ENCODE measurements around the gene NTN4. TPM values are rescaled to one million over a fixed set of nuclear protein-coding genes. Genes with fewer than 3 reads are reported as not detected.

The NTN4 gene
- total RNA-seq, 1 experiment from 2014 or later, result 0.17 TPM

DNA sequence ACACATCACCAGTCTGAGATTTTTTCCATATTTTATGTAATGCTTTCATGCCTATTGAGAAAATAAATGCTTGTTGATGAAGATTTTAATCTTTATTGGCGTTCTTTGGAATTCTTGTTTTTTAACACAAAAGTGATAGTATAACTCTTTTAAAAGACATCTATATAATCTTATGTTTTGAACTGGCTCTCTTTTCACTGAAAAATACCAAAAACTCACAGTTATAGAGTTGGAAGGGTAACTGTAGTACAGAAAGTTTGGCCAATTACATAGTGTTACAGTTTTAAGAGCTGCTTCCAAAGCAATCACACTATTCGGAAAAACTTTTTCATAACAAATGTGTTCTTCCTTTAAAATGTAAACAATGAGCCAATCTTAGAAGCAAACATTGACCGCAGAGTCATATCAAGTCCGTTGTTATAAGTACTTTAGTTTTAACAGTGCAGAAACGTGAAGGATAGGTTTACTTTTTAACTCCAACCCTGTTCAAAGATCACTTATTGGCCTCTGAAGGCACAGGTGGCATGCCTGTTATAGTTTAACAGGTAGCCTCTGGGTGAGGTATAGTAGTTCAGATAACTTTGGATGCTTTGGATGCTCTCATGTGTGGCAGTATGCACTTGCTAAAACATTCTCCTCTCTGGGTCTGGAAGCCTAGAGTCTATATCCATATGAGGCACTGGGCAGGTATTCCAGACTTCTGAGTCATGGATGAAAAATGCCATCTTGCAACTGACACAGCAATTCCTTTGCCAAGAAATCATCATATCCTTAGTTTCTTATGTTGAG is 12.1 kb upstream of the NTN4 start:
- Mint-ChIP-seq H3K36me3 (ENCODE audit: insufficient read depth in 1 of 3, low read depth in 3 of 3) (no peaks in the 10 kb centered on the region), H3K27ac (no peak overlapping the region)
- no peak overlapping the region for H3K56ac ChIP-seq (ENCODE audit: insufficient read length, low read depth, low read length)

More for the DNA sequence above, 12.1 kb upstream of the NTN4 start:
- H2BK15ac ChIP-seq (ENCODE audit: low read depth, low read length), result no peak overlapping the region
- DNase-seq, result no peak
- H3K9ac ChIP-seq (ENCODE audit: extremely low read depth, insufficient read length, low read length), result no peak overlapping the region
- no peak overlapping the region for H3K14ac ChIP-seq (ENCODE audit: insufficient read depth, low read length)
- H4K20me1 ChIP-seq (ENCODE audit: control insufficient read depth, insufficient read depth, insufficient read length), result no peaks in the 10 kb centered on the region
- H3K4me3 Mint-ChIP-seq, result no peak overlapping the region
- no peaks in the 10 kb centered on the region for H3K27me3 ChIP-seq (ENCODE audit: insufficient read depth, low read length)
- no peaks in the 10 kb centered on the region for H3K23me2 ChIP-seq (ENCODE audit: insufficient read length, low read depth, low read length, poor library complexity, severe bottlenecking)
- no peak overlapping the region for H4K8ac ChIP-seq (replicated peaks; ENCODE audit: insufficient read length, low read depth, low read length)
- no peak for TF ChIP-seq CTCF (conservative IDR thresholded peaks at IDR 0.05)
- H3K4ac ChIP-seq (ENCODE audit: low read depth, low read length), result no peak overlapping the region
- H3K23ac ChIP-seq (ENCODE audit: insufficient read length, low read depth, low read length), result no peak overlapping the region
- no peak overlapping the region for H3K27ac ChIP-seq (ENCODE audit: insufficient read length, low read depth, low read length)
- H4K5ac ChIP-seq (ENCODE audit: insufficient read length, low read depth, low read length), result no peak overlapping the region
- H2BK12ac ChIP-seq (ENCODE audit: insufficient read length, low read depth, low read length), result no peak overlapping the region
- peaks cover 3% of the 10 kb centered on the region for H3K27me3 Mint-ChIP-seq (ENCODE audit: low read depth)
- no peaks in the 10 kb centered on the region for H3K9me3 Mint-ChIP-seq
- no peak overlapping the region for H2AK5ac ChIP-seq (ENCODE audit: insufficient read length, low read length)
- WGBS (ENCODE audit: extremely low coverage, insufficient read length, low lambda C conversion rate), result no CpG with 5 or more reads among the region's 5 CpGs
- no peaks in the 10 kb centered on the region for H3K79me2 ChIP-seq (ENCODE audit: insufficient read depth, low read length)
- H3K4me2 ChIP-seq (ENCODE audit: insufficient read depth, insufficient read length, low read length), result no peak overlapping the region
- H2BK5ac ChIP-seq (ENCODE audit: insufficient read length, low read length), result no peak overlapping the region
- H4K91ac ChIP-seq (ENCODE audit: insufficient read length, low read depth, low read length), result no peak overlapping the region
- H3K79me1 ChIP-seq (ENCODE audit: insufficient read depth, low read depth, low read length, poor library complexity, severe bottlenecking), result no peaks in the 10 kb centered on the region
- H3K18ac ChIP-seq (ENCODE audit: insufficient read length, low read depth, low read length), result no peak overlapping the region
- H2BK120ac ChIP-seq (ENCODE audit: low read depth, low read length, poor library complexity, severe bottlenecking), result no peak overlapping the region
- H2AFZ ChIP-seq (ENCODE audit: low read length), result no peak overlapping the region
- H2BK20ac ChIP-seq (ENCODE audit: low read depth, low read length, poor library complexity, severe bottlenecking), result no peak overlapping the region
- no peaks in the 10 kb centered on the region for H3K4me1 Mint-ChIP-seq
- no peak overlapping the region for H3T11ph ChIP-seq (ENCODE audit: low read length)
- H3K9me3 ChIP-seq (ENCODE audit: control insufficient read depth, low read depth, low read length), result no peaks in the 10 kb centered on the region
- H3K4me1 ChIP-seq (ENCODE audit: insufficient read depth, low read length), result no peaks in the 10 kb centered on the region
